H1 (cell line): ENCODE results near the gene ADARB2. TPM values are rescaled to one million over a fixed set of nuclear protein-coding genes. Genes with fewer than 3 reads are reported as not detected.

Experiments used
- CTCF ChIA-PET: fragments of 300-600 bp; sonication (Branson Sonifier 250); formaldehyde crosslinking; loops from one replicate; lab custom pipeline; 2021; ENCODE audit not compliant: partially characterized antibody; lab: Charles Lee
- POLR2A ChIA-PET: fragments of 300-600 bp; sonication (Branson Sonifier 250); formaldehyde crosslinking; loops from one replicate; lab custom pipeline; 2021; ENCODE audit warnings: inconsistent platforms; ENCODE audit not compliant: partially characterized antibody; lab: Charles Lee
- DNase-seq, 2 experiments: peaks; one replicate each; pipeline versions ENCODE4 v3.0.0 to v3.0.0-alpha.2; 2010 to 2022; ENCODE audit warnings: low spot score in 2 of 2, low read depth in 1 of 2, mixed read lengths in 1 of 2
- FAIRE-seq: peaks from 2 replicates; lab custom pipeline; 2011; peaks lifted over from hg19 to GRCh38; lab: Jason Lieb, UNC
- H2AFZ ChIP-seq: 2 replicates; pipeline ENCODE4 v1.8.1; 2012; ENCODE audit warnings: low read length, inconsistent platforms
- H2AK5ac ChIP-seq: 2 replicates; pipeline ENCODE4 v1.6.1; 2013; ENCODE audit warnings: low read depth, low read length
- H2BK120ac ChIP-seq: replicated peaks from 2 replicates; pipeline ENCODE3; 2013; ENCODE audit warnings: low read depth, low read length, inconsistent platforms
- H2BK12ac ChIP-seq: 2 replicates; pipeline ENCODE4 v1.6.1; 2013; ENCODE audit warnings: low read depth, low read length
- H2BK15ac ChIP-seq: 2 replicates; pipeline ENCODE4 v1.6.1; 2013; ENCODE audit warnings: low read length
- H2BK20ac ChIP-seq: 2 replicates; pipeline ENCODE4 v1.6.1; 2013; ENCODE audit warnings: low read length
- H2BK5ac ChIP-seq: 2 replicates; pipeline ENCODE4 v1.6.1; 2013; ENCODE audit warnings: low read depth, low read length
- H3K14ac ChIP-seq: 2 replicates; pipeline ENCODE4 v1.6.1; 2013; ENCODE audit warnings: inconsistent platforms; ENCODE audit not compliant: insufficient read length
- H3K18ac ChIP-seq: 2 replicates; pipeline ENCODE4 v1.6.1; 2013; ENCODE audit warnings: low read length; ENCODE audit errors: extremely low read depth
- H3K23ac ChIP-seq: 2 replicates; pipeline ENCODE4 v1.6.1; 2013; ENCODE audit warnings: inconsistent platforms; ENCODE audit not compliant: insufficient read length
- H3K23me2 ChIP-seq: 2 replicates; pipeline ENCODE4 v1.6.1; 2013; ENCODE audit warnings: low read depth, low read length
- H3K27ac ChIP-seq: 2 replicates; pipeline ENCODE4 v1.6.1; 2011; ENCODE audit warnings: low read depth, low read length, inconsistent platforms
- H3K27me3 ChIP-seq, 4 experiments: replicated peaks in 1 of 4; 1 replicate in 1 of 4; 2 replicates in 3 of 4; pipeline versions ENCODE4 v1.6.1 to v1.8.1; 2011 to 2013; ENCODE audit warnings: low read length in 3 of 4, mild to moderate bottlenecking in 3 of 4, inconsistent platforms in 2 of 4, mixed read lengths in 2 of 4, moderate library complexity in 1 of 4; ENCODE audit not compliant: control insufficient read depth in 3 of 4, insufficient read depth in 3 of 4; ENCODE audit errors: extremely low read depth in 1 of 4
- H3K36me3 ChIP-seq, 4 experiments: 2 replicates each; pipeline versions ENCODE4 v1.6.1 to v1.8.1; 2011 to 2013; ENCODE audit warnings: mild to moderate bottlenecking in 4 of 4, low read length in 3 of 4, moderate library complexity in 2 of 4, control low read depth in 1 of 4, inconsistent platforms in 1 of 4; ENCODE audit not compliant: insufficient read depth in 4 of 4, control insufficient read depth in 2 of 4
- H3K4ac ChIP-seq: replicated peaks from 2 replicates; pipeline ENCODE3; 2013; ENCODE audit warnings: low read length, low read depth, mixed read lengths, inconsistent platforms; ENCODE audit not compliant: insufficient read length
- H3K4me1 ChIP-seq, 4 experiments: replicated peaks in 1 of 4; 1 replicate in 1 of 4; 2 replicates in 3 of 4; pipeline versions ENCODE4 v1.6.1 to v1.8.1; 2011 to 2013; ENCODE audit warnings: low read length in 3 of 4, inconsistent platforms in 2 of 4, mixed read lengths in 1 of 4; ENCODE audit not compliant: insufficient read depth in 4 of 4, control insufficient read depth in 3 of 4
- H3K4me2 ChIP-seq, 2 experiments: 2 replicates each; pipeline versions ENCODE4 v1.6.1 to v1.8.1; 2011 to 2013; ENCODE audit warnings: low read depth in 2 of 2, low read length in 2 of 2, control low read depth in 1 of 2, inconsistent platforms in 1 of 2, mild to moderate bottlenecking in 1 of 2; ENCODE audit not compliant: insufficient read depth in 1 of 2
- H3K4me3 ChIP-seq, 4 experiments: fragments of 200-600, 300-600 bp in 1 of 4; sonication (generic), shearing (Covaris generic), sonication (Bioruptor Twin) in 1 of 4; 2 replicates each; pipeline versions ENCODE4 v1.5.1 to v1.8.1; 2011 to 2016; ENCODE audit warnings: low read length in 4 of 4, low read depth in 3 of 4, control low read depth in 2 of 4, inconsistent platforms in 2 of 4, mild to moderate bottlenecking in 2 of 4, mixed read lengths in 1 of 4, moderate library complexity in 1 of 4; ENCODE audit not compliant: insufficient read depth in 2 of 4; ENCODE audit errors: extremely low read depth in 1 of 4
- H3K56ac ChIP-seq: replicated peaks from 2 replicates; pipeline ENCODE3; 2013; ENCODE audit warnings: low read depth, mild to moderate bottlenecking, mixed read lengths, low read length, inconsistent platforms; ENCODE audit not compliant: insufficient read length
- H3K79me1 ChIP-seq: 2 replicates; pipeline ENCODE4 v1.6.1; 2013; ENCODE audit warnings: low read depth, low read length, control low read depth
- H3K79me2 ChIP-seq, 2 experiments: 2 replicates each; pipeline versions ENCODE4 v1.6.1 to v1.8.1; 2012 to 2013; ENCODE audit warnings: low read length in 2 of 2, mild to moderate bottlenecking in 2 of 2, inconsistent platforms in 1 of 2; ENCODE audit not compliant: insufficient read depth in 2 of 2, control insufficient read depth in 1 of 2
- H3K9ac ChIP-seq, 4 experiments: replicated peaks in 1 of 4; 1 replicate in 1 of 4; 2 replicates in 3 of 4; pipeline versions ENCODE4 v1.6.1 to v1.8.1; 2011 to 2013; ENCODE audit warnings: low read depth in 3 of 4, low read length in 3 of 4, control low read depth in 2 of 4, mild to moderate bottlenecking in 2 of 4, moderate library complexity in 2 of 4, inconsistent platforms in 1 of 4; ENCODE audit errors: extremely low read depth in 1 of 4
- H3K9me3 ChIP-seq, 2 experiments: 2 replicates each; pipeline versions ENCODE4 v1.6.1 to v1.8.1; 2012 to 2013; ENCODE audit warnings: mild to moderate bottlenecking in 2 of 2, moderate library complexity in 2 of 2, control low read depth in 1 of 2, inconsistent platforms in 1 of 2, low read depth in 1 of 2, low read length in 1 of 2, mixed read lengths in 1 of 2; ENCODE audit not compliant: insufficient read depth in 2 of 2
- H4K20me1 ChIP-seq, 2 experiments: replicated peaks in 1 of 2; 2 replicates each; pipeline versions ENCODE3 to v1.8.1; 2011 to 2013; ENCODE audit warnings: inconsistent platforms in 2 of 2, low read length in 2 of 2, mild to moderate bottlenecking in 1 of 2; ENCODE audit not compliant: insufficient read depth in 2 of 2, control insufficient read depth in 1 of 2
- H4K5ac ChIP-seq: 2 replicates; pipeline ENCODE4 v1.6.1; 2013; ENCODE audit warnings: low read length, low read depth, mixed read lengths, inconsistent platforms; ENCODE audit not compliant: insufficient read length
- H4K8ac ChIP-seq: 2 replicates; pipeline ENCODE4 v1.8.0; 2013; ENCODE audit warnings: mild to moderate bottlenecking, moderate library complexity, low read length, inconsistent platforms; ENCODE audit not compliant: insufficient read depth; ENCODE audit errors: extremely low read depth
- H4K91ac ChIP-seq: replicated peaks from 2 replicates; pipeline ENCODE3; 2013; ENCODE audit warnings: low read length, mixed read lengths, inconsistent platforms; ENCODE audit not compliant: insufficient read length
- WGBS, 2 experiments: shearing (Covaris generic) in 1 of 2; methylation state at CpG; one replicate each; pipeline versions ENCODE4 v1.1.6 to v1.1.7; 2013 to 2015; ENCODE audit warnings: low lambda C conversion rate in 2 of 2, mixed read lengths in 2 of 2, inconsistent platforms in 1 of 2, low coverage in 1 of 2, missing lambda C conversion rate in 1 of 2; ENCODE audit not compliant: insufficient replicate concordance in 2 of 2, insufficient coverage in 1 of 2, insufficient read length in 1 of 2; ENCODE audit errors: extremely low coverage in 1 of 2, missing lambda C conversion rate in 1 of 2; 5-methylcytosine and 5-hydroxymethylcytosine counted together
- polyA plus RNA-seq, 7 experiments: library from polyadenylated mRNA; depleted of rRNA in 3 of 7; stranded (reverse) in 5 of 7; unstranded in 2 of 7; fragments of >200 nt in 5 of 7; fragments of 200-250 nt in 2 of 7; gene quantifications; 1 replicate in 5 of 7; 2 replicates in 1 of 7; 4 replicates in 1 of 7; pipeline versions ENCODE4 v1.2.1 to v1.2.3, GENCODE V29; 2011 to 2013; ENCODE audit warnings: missing spikeins in 2 of 7, mixed read lengths in 2 of 7
- total RNA-seq: library from RNA; stranded (reverse); fragmentation: NEBNext Ultra II Directional; extraction: Animal tissue kit (Norgen Biotek cat#: 25700); gene quantifications from 2 replicates; pipeline ENCODE4 v1.2.1, GENCODE V29; 2021

The ADARB2 gene
- total and polyA plus RNA-seq, 2 of the 8 experiments (the other 6 are each of a cell fraction or from before 2014, with no cell fraction given): 2.2 to 2.8 TPM

DNA sequence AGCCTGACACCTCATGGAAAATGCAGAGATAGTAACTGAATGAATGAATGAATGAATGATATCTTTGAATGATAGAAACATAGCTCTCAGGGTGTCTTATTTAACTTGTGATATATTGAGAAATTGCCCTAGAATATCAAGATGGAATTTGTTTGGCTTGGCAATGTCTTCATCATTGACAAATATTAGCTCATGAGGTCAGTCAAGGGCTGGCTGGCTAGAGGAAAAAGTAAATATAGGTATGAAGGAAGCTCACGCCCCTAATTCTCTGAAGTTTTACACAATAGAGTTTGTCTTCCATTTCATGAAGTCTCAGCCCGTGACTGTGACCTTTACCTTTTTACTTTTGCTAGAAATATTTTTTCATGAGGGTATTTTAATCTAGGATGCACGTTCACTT lies 305.2 kb downstream of the ADARB2 start:
- H2AK5ac ChIP-seq: no peak overlapping the region
- FAIRE-seq (no peak), DNase-seq (no peak)
- peaks cover 0 to 6% of the 10 kb centered on the region in 2 experiments; a peak in 1 of 4 replicates for H3K9me3 ChIP-seq
- POLR2A ChIA-PET: no interaction called here
- no peak overlapping the region for H4K8ac ChIP-seq
- no peak overlapping the region for H3K4ac ChIP-seq
- H3K27ac ChIP-seq: no peak overlapping the region
- H4K91ac ChIP-seq: no peak overlapping the region
- no peak overlapping the region for H3K4me2 ChIP-seq
- no peaks in the 10 kb centered on the region for H4K20me1 ChIP-seq
- peaks cover 0 to 2% (median 0%) of the 10 kb centered on the region in 4 experiments; a peak in 1 of 7 replicates for H3K27me3 ChIP-seq
- H3K36me3 ChIP-seq: no peaks in the 10 kb centered on the region
- no peaks in the 10 kb centered on the region for H3K79me1 ChIP-seq
- CTCF ChIA-PET: interaction anchor here (0.6 to 1.6 kb wide), 4 partner anchors 11 to 513 kb away, joined by 3 to 5 read pairs (median 4); no protein-coding TSS in a partner anchor
- no peak overlapping the region for H3K9ac ChIP-seq
- peaks cover 0 to 6% (median 0%) of the 10 kb centered on the region in 4 experiments; a peak in 3 of 7 replicates for H3K4me1 ChIP-seq
- H2BK20ac ChIP-seq: no peak overlapping the region
- H3K14ac ChIP-seq: no peak overlapping the region
- H2BK15ac ChIP-seq: no peak overlapping the region
- no peak overlapping the region for H3K23ac ChIP-seq
- H2BK5ac ChIP-seq: no peak overlapping the region
- H3K56ac ChIP-seq: no peak overlapping the region
- H2BK12ac ChIP-seq: no peak overlapping the region
- no peak overlapping the region for H2BK120ac ChIP-seq
- no peak overlapping the region for H2AFZ ChIP-seq
- H4K5ac ChIP-seq: no peak overlapping the region
- H3K79me2 ChIP-seq: no peaks in the 10 kb centered on the region
- H3K4me3 ChIP-seq: no peak overlapping the region
- WGBS, 2 experiments: 84% methylated on average over 3 of the region's 3 CpGs; no CpG with 5 or more reads in 1 of the 2 experiments
- H3K18ac ChIP-seq: no peak overlapping the region
- H3K23me2 ChIP-seq: no peaks in the 10 kb centered on the region; the same call in 1 of the 2 replicates
